HG03521 (cell line): ENCODE data around the gene PDE6A.

Experiments used
- ATAC-seq: cut with Tn5 transposase; IDR thresholded peaks from one replicate; pipeline ENCODE4 v1.9.1; 2021; ENCODE audit warnings: mild to moderate bottlenecking, moderate library complexity; ENCODE audit not compliant: unreplicated experiment

The PDE6A gene

DNA sequence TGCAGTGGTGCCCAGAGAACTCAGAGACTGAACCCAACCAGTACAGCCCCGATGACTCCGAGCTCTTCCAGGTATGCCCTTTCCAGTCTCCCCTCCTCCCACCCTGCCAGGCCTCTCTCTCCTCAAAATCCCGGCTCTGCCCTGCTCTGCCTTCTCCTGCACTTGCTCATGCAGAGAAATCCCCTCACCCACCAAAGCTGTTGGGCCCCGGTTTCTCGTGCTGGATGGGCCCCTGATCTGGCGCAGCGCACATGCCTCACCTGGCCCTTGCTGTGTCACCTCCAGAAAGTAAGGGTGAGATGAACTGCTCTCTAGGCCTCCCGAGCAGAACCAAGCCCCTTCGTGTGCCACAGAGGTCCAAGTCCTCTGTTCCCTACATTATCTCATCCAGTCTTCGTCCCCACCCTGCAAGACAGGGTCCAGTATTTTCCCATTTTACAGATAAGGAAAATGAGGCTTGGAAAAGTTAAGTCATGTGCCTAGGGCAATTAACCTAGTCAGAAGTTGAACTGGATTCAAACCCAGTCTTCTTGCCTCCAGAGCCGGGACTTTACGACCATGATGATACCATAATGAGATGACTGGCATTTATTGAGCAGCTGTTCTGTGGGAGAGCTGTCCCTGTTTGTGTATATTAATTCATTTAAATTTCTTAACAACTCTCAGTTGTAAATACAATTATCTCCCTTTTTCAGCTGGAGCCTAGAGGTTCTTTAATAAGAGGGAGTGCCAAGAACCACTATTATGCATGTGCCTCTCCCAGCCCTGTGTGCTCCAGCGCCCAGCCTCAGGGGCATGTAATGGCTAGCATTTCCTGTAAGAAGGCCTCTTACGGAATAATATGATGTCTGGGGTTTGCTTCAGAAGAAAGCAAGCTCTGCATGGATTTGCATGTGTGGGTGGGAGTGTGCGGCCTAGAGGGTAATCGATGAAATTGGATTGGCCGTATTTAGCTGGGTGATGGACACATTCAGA is 123.8 kb downstream of the PDE6A start:
- ATAC-seq, result no peak

DNA sequence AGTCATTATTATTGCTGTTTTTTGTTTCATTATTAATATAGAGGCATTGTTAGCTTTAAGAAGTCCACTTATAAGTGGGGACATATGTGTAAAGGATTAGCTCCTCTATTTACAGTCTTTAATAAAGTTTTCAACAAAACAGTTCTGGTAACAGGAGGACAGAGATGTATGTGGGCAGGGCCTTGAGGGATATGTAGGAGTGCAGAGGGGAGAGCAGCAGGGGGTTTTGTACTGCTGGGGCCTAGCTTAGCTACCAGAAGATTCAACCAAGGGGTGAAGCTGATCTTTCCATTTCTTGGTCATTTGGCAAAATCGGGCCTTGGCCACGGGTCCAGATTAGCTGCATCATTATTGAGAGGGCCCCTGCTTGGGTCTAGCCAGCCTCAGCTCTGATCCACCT is 124.6 kb downstream of the PDE6A start:
- ATAC-seq, result no peak

DNA sequence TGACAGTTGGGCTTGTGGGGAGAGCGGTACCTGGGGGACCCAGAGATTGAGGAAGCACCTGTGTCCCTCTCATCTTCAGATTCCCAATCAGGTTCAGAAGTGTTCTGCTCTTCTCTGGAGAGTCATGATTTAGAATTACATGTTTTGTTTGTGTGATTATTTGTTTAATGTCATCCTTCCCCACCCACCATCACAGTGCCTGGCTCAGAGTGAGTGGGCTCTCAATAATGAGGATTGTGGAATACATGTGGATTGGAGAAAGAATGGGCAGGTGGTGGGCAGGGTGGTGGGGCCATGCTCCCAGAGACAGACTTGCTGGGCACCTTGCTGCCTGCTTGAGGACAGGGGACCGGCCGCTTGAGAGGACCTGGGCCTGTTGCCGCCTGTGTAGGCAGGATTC is 126.5 kb downstream of the PDE6A start:
- no peak for ATAC-seq

DNA sequence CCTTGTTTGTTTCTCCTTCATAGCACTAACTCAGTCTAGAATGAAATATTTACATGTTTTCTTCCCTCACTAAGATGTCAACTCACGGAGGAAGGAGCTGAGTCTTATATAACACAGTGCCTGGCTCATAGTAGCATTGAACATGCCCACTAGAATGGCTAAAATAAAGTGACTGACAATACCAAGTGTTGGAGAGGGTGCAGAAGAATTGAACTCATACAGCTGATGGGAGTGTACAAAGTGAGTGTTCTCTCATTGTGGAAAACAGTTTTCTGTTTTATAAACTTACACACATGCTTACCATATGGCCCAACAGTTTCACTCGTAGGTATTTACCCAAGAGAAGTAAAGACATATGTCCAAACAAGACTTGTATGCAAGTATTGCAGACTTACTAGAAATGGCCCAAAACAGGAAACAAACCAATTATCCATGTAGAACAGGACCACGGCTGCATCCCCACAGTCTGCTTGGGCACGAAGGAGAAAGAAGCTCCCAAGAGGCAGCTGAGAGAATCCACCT is 127.0 kb downstream of the PDE6A start:
- no peak for ATAC-seq

DNA sequence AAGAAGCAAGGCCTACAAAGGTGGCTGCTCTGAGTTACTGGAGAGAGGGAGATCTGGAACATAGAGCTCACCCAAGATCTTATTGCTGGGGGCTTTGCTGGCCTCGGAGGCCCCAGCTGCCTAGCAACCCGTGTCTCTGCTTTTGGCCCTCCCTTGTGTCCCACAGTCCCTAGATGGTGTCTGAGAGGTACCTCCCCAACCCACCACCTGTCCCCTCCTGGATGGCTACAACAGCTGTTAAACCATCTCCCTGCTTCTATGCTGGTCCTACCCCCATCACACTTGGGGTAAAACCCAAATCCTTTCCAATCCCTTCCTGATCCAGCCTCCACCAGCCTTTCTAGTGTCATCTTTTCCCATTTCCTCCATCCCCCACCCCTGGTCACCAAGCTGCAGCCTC is 127.9 kb downstream of the PDE6A start:
- no peak for ATAC-seq

DNA sequence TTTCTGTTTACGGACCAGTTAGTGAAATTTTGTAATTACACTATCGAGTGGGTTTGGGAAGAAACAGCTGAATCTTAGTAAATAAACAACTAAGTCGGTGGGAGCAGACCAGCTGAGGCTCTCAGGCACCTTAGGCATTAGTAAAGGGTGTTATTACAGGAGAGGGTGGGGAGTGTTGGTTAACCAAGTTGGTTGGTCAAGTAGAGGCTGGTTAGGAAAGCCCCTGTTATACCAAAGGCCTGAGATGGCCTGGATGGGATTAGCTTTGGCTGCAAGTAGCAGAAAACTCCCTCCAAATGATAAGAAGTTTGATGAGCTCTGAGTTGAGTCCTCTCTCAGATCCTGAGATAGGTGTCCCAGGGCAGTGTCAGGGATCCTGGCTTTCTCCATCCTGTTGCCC is 133.1 kb downstream of the PDE6A start:
- no peak for ATAC-seq

DNA sequence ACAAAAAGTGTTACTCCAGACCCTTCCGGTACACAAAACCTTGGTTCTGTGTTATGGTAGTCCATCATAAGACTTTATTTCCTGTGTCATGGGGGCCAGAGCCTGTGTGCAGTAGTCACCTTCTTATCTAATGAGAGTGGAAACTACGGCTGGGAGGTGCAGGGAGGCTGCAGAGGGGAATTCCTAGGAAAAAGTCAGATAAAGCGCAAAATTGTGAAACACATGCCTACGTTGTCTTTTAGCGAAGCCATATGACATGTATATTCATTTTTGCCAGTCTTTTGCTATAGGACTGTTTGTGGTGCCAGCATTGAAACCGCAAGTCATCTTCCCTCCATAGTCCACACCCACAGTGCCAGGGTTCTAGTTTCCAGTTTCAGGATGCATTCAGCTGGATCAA is 133.7 kb downstream of the PDE6A start:
- ATAC-seq, result no peak

DNA sequence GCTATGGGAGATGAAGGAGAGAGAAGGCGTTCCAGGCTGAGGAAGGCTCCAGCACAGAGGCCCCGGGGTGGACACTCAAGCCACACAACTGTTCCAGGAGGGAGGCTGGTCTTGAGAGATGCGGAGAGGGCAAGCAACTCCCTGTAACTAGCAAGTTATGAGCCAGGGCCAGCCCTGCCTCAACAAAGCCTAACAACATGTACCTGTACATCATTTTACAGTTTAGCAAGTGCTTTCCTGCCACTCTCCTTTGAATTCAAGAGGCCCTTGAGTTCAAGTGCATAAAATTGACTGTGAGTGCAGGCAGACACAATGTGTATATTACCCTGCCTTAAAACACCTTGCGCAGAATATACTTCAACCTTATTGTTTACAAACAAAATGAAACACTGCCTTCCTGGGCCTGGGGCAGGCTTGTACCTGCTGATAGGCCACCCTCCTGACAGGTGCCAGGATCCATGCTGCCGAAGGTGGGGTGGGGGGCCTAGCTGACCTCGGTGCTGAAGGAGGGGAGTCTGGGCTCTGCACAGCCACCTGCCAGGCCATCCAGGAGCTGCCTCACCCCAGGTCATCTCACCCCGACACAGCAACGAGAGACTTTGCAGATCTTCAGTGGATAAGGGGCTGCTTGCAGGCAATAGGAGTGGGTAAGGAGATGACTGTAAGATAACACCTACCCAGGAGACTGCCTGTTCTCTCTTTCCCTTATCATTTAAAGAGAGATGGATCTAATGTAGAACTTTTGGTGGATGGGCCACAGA is 134.5 kb downstream of the PDE6A start:
- no peak for ATAC-seq

DNA sequence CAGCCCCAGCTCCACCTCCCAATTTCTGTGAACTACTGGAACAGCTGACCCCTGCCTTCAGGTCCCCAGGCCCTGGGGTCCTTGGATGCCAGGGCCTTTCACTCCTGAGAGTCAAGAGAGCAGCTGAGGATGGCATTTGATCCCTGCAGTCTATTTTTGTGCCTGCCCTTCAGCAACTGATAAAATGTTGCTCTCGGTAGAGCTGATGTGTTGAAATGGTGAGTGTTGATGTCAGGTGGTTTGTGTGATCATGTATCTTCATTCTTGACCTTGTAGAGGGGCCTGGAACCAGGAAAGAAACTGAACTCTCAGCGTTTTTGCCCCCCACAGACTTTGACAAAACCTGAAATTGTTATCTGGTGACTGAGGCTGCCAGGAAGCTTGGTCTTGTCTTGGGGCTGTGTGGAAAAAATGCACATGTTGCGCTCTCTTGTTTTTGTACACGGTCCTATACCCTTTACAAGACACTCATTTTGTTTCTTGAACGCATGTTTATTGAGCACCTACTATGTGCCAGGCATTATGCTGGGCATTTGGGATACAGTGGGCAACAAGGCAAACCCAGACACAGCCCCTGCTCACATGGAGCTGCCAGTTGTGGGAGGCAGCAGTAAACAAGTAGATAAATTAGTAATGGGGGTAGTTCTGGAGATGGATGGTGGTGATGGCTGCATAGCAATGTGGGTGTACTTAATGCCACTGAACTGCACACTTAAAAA is 136.2 kb downstream of the PDE6A start:
- ATAC-seq, result no peak
